HG03442 (cell line): Measurements from ENCODE around the gene LRRC52.

Source experiments
- ATAC-seq: cut with Tn5 transposase; IDR thresholded peaks from one replicate; pipeline ENCODE4 v1.9.1; 2021; ENCODE audit warnings: mild to moderate bottlenecking, moderate library complexity; ENCODE audit not compliant: unreplicated experiment

The LRRC52 gene

GRCh38 chr1:165537356-165538109 is 6.3 kb upstream of the LRRC52 start:
- ATAC-seq: no peak

- ATAC-seq: no peak
These were observed 4.5 kb upstream of the LRRC52 start for GRCh38 chr1:165539306-165539705.

- no peak for ATAC-seq
These were observed 3.9 kb upstream of the LRRC52 start for GRCh38 chr1:165539908-165540307.

DNA sequence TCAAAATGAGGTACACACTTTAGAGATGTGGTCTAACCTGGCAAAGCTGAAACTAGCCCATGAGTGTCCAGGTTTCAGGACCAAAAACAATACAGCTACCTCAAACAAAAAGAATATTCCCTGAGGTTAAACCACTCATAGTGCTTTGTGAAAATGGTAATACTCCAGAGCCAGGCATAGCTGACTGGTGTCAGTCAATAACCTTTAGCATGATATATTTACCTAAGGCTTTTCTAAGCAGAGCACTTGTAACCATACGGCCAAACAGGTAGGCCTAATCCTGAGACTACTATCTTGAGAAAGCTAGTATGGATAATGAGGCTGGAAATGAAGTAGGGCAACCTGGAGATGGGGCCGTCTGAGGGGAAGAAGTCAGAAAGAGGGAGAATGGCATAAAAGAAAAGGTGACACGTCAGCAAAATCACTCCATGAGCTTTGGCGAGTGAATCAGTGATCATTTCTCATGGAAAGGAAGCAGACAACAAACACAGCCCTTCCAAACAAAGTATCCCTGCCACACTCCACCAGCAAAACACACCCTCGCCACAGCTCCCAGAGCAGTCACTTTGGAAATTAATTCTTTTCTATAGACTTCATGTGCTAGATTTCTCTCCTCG is 1.7 kb upstream of the LRRC52 start:
- no peak for ATAC-seq

GRCh38 chr1:165542647-165543046 is 1.2 kb upstream of the LRRC52 start:
- no peak for ATAC-seq

DNA sequence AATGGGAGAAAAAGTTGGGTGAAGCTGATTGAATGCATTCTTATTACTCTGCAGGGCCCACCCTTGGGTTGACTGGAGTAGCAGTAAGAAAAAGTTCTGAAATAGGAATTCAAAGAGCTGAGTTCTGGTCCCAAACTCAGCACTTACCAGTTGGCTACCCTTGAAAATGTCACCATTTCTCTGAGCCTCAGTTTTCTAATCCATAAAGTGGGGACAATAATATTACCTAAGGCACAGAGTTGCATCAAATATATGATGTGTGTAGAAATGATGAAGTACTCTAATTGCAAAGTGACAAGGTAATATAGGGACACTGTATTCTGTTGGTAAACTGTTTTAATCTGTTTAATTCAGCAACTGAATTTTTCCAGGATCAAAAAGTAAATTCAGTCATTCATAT is 1.2 kb downstream of the LRRC52 start:
- ATAC-seq: no peak

- ATAC-seq: no peak
These were observed 2.2 kb downstream of the LRRC52 start for GRCh38 chr1:165545974-165546373.

DNA sequence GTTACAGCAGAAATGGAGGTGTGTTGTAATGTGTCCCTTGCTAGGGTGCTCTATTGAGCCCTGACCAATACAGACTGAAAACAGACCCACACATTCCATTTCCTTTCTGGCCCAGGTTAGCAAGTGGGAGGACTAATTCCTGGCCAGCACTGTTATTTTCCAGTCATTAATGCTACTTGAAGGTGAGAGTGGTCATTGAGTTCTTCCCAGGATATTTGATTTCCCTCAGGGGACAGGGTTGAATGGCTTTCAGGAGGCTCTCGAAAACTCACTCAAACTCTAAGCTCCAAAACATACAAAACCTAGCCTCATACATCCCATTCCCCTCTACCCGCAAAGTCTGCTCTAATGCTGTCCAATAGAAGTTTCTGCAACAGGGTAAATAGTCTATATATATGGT is 6.2 kb downstream of the LRRC52 start:
- ATAC-seq: no peak

GRCh38 chr1:165551469-165551868 is 7.7 kb downstream of the LRRC52 start:
- no peak for ATAC-seq

GRCh38 chr1:165560883-165561656 is 17.3 kb downstream of the LRRC52 start:
- ATAC-seq: no peak

GRCh38 chr1:165562571-165562970 is 18.8 kb downstream of the LRRC52 start:
- ATAC-seq: no peak

DNA sequence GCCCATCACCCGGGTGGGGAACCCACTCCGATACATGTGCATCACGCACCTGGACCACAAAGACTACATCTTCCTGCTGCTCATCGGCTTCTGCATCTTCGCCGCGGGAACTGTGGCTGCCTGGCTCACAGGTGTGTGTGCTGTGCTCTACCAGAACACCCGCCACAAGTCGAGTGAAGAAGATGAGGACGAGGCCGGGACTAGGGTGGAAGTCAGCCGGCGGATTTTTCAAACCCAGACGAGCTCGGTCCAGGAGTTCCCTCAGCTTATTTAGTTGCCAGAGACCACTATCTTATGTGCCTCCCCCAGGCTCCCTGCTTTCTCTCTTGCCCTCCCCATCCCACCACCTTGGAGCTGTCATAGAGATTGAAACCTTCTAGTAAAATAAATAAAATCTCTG is 19.8 kb downstream of the LRRC52 start:
- ATAC-seq: no peak

DNA sequence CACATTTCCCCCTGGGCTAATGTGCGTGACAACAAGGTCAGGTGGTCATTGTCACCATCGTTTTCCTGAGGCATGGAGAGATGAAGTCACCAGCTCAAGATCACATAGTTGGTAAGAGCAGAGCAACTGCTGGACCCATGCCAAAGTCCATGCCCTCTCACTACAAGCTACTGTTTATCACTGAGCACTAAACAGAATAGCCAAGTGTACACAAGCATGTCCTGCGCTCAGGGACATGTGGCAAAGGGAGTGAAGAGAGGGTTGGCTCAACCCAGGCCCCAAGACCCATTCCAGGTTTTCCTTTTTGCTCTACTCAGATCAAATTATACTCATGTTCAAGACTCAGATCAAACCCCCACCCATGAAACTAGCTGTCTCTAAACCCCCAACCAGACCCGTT is 20.8 kb downstream of the LRRC52 start:
- ATAC-seq: no peak

DNA sequence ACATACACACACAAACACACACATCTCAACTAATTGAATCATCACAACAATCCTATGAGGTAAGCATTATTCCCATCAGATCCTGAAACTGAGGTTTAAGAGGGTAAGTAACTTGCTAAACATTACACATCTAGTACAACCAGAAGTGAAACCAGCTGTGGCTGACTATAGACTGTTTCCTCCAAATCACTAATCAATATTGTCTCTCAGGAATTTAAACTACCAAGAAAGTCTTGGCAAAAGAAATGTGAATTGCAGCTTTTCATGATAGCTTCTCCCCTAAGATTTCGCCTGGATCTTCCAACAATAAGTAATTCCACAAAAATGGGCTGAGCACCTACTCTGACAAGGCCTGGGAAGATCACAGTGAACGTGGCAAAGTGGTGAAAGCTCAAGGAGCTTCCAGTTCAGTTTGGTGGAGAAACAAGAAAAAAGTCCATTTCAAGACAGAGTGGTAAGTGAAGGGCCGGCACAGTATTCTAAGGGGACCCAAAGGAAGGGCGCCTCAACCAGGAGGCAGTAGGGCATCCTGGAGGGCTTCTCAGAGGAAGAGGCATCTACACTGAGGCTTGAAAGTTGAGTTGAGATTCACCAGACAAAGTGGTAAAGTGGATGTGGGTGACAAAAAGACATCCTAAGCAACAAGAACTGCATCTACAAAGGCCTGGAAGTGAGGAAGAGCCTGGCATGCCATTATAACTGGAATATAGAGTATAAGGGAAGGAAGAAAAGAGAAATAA is 22.1 kb downstream of the LRRC52 start:
- ATAC-seq: no peak

DNA sequence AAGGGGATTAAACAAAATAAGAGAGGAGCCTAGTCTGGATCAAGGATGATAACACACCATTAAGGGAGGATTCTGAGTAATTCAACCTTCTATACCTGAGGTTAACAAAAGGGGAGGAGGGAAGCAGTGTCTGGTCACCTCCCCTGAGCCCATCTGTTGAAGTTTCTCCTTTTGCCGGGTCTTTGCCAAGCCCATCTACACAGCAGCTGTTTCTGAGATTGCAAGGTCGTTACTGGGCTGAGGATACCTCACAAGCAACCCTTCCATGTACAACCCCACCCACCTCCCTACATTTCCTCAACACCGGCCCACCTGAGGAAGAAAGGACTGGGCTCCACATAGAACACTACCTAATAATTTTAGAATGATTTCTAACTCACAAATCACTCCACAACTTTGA is 26.3 kb downstream of the LRRC52 start:
- ATAC-seq: no peak

DNA sequence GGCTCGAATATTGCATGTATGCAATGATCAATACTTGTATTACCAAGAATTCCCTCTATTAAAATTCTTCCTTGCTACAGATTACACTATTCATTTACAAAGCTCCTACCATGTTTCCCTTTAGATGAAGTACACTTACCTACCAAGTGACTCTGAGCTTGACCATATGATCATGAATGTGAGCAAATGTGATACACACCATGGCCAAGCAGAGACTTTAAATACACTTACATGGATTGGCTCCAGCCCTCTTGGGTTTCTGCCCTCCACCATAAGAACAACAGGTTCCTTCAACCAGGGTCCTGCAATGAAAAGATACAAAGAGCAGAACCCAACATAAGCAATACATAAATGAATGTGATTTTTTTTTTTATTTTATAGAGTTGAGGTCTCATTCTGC is 30.0 kb downstream of the LRRC52 start:
- ATAC-seq: no peak

DNA sequence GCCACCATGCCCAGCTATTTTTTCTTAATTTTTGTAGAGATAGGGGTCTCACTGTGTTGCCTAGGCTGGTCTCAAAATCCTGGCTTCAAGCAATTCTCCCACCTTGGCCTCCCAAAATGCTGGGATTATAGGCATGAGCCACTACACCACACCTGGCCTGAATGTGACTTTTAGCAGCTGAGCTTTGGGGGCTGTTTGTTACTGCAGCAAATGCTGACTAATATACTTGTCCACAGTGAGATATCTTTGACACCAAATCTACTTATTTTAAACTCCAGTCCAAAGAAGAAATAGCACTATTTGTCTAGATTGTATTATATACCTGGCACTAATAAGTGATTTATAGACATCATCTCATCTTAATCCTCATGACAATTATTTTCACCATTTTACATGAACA is 30.5 kb downstream of the LRRC52 start:
- no peak for ATAC-seq

- ATAC-seq: no peak
These were observed 31.8 kb downstream of the LRRC52 start for GRCh38 chr1:165575468-165576099.

DNA sequence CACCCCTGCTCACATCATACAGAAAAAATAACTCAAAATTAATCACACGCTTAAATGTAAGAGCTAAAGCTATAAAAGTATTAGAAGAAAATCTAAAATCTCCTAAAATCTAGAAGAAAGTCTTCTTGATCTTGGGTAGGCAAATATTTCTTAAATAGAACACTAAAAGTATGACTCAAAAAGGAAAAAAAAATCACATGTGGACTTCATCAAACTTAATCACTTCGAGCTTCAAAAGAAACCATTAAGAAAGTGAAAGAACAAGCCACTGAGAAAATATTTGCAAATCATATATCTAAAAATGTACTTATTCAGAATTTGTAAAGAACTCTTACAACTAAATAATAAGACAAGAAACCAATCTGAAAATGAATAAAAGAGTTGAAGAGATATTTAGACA is 32.7 kb downstream of the LRRC52 start:
- ATAC-seq: no peak

GRCh38 chr1:165577707-165578106 is 33.9 kb downstream of the LRRC52 start:
- ATAC-seq: no peak
